ENCODE data around the gene LRRC45.

LRRC45 gene

GRCh38 chr17:82017612-82018151 lies 5.4 kb upstream of the LRRC45 start:
- TF ChIP-seq CTCF (IDR thresholded peaks at IDR 0.05; ENCODE audit: borderline replicate concordance, insufficient read depth, low read depth, low read length), result no peak
- H3K4me3 ChIP-seq (ENCODE audit: low read depth, low read length), result no peak overlapping the region

- no peak for TF ChIP-seq CTCF (IDR thresholded peaks at IDR 0.05; ENCODE audit: borderline replicate concordance, insufficient read depth, low read depth, low read length)
- no peak overlapping the region for H3K4me3 ChIP-seq (ENCODE audit: low read depth, low read length)
These were observed 4.7 kb upstream of the LRRC45 start for GRCh38 chr17:82018152-82018988.

- no peak for TF ChIP-seq CTCF (IDR thresholded peaks at IDR 0.05; ENCODE audit: borderline replicate concordance, insufficient read depth, low read depth, low read length)
- no peak overlapping the region for H3K4me3 ChIP-seq (ENCODE audit: low read depth, low read length)
These were observed 4.0 kb upstream of the LRRC45 start for GRCh38 chr17:82018989-82019689.

- H3K4me3 ChIP-seq (ENCODE audit: low read depth, low read length), result no peak overlapping the region
- TF ChIP-seq CTCF (IDR thresholded peaks at IDR 0.05; ENCODE audit: borderline replicate concordance, insufficient read depth, low read depth, low read length), result peak; percentile 97
These were observed 3.2 kb upstream of the LRRC45 start for GRCh38 chr17:82019690-82020571.

- TF ChIP-seq CTCF (IDR thresholded peaks at IDR 0.05; ENCODE audit: borderline replicate concordance, insufficient read depth, low read depth, low read length), result no peak
- H3K4me3 ChIP-seq (ENCODE audit: low read depth, low read length), result no peak overlapping the region
These were observed 2.5 kb upstream of the LRRC45 start for GRCh38 chr17:82020572-82021106.

GRCh38 chr17:82021107-82021899 lies 1.8 kb upstream of the LRRC45 start:
- TF ChIP-seq CTCF (IDR thresholded peaks at IDR 0.05; ENCODE audit: borderline replicate concordance, insufficient read depth, low read depth, low read length), result peak; percentile 68

More at GRCh38 chr17:82021107-82021899, 1.8 kb upstream of the LRRC45 start:
- peak overlapping the region; percentile 84 for H3K4me3 ChIP-seq (ENCODE audit: low read depth, low read length)

All from GM12875 (cell line).